ENCODE measurements around the gene PKDREJ.
"Not testable (repeated sequence)": the region's sequence is repeated elsewhere in the genome, so short reads cannot be mapped to it uniquely, and the experiment has no call there.

PKDREJ gene

GRCh38 chr22:46287873-46288751 is 25.0 kb upstream of the PKDREJ start:
- no peak for DNase-seq

- DNase-seq = no peak
These were observed 24.1 kb upstream of the PKDREJ start for GRCh38 chr22:46286941-46287872.

GRCh38 chr22:46286006-46286405 is 22.9 kb upstream of the PKDREJ start:
- no peak for DNase-seq

- no peak for DNase-seq
These were observed 18.9 kb upstream of the PKDREJ start for GRCh38 chr22:46281866-46282678.

GRCh38 chr22:46280999-46281623 is 18.0 kb upstream of the PKDREJ start:
- no peak for DNase-seq

GRCh38 chr22:46280063-46280817 is 17.1 kb upstream of the PKDREJ start:
- DNase-seq = no peak

- no peak for DNase-seq
These were observed 15.8 kb upstream of the PKDREJ start for GRCh38 chr22:46278656-46279645.

GRCh38 chr22:46276563-46276962 is 13.4 kb upstream of the PKDREJ start:
- no peak for DNase-seq

- DNase-seq = no peak
These were observed 12.4 kb upstream of the PKDREJ start for GRCh38 chr22:46275455-46276122.

- no peak for DNase-seq
These were observed 11.2 kb upstream of the PKDREJ start for GRCh38 chr22:46274381-46274780.

GRCh38 chr22:46273432-46274148 is 10.4 kb upstream of the PKDREJ start:
- DNase-seq = no peak

- DNase-seq = no peak
These were observed 9.8 kb upstream of the PKDREJ start for GRCh38 chr22:46272762-46273431.

GRCh38 chr22:46272196-46272595 is 9.1 kb upstream of the PKDREJ start:
- DNase-seq = no peak

GRCh38 chr22:46269564-46269963 is 6.4 kb upstream of the PKDREJ start:
- no peak for DNase-seq

- no peak for DNase-seq
These were observed 4.5 kb upstream of the PKDREJ start, which contains the start of gene TTC38 for GRCh38 chr22:46267431-46268279. TSS of gene TTC38 (plus strand) at chr22:46268008. CDS start at chr22:46268040, 32 bp downstream.

- not testable (repeated sequence) for DNase-seq
These were observed 2.5 kb upstream of the PKDREJ start for GRCh38 chr22:46265627-46266026.

GRCh38 chr22:46264520-46264919 is 1.4 kb upstream of the PKDREJ start:
- not testable (repeated sequence) for DNase-seq

Measured in DMS79 (cell line).